HG03045 (cell line): ENCODE data around the gene PEPD.

ENCODE experiments used
- ATAC-seq: cut with Tn5 transposase; IDR thresholded peaks from one replicate; pipeline ENCODE4 v1.9.1; 2021; ENCODE audit warnings: mild to moderate bottlenecking, moderate library complexity; ENCODE audit not compliant: unreplicated experiment

Gene PEPD

GRCh38 chr19:33388725-33389420, 132.7 kb downstream of the PEPD start:
- no peak for ATAC-seq

GRCh38 chr19:33388231-33388724, 133.3 kb downstream of the PEPD start:
- no peak for ATAC-seq

GRCh38 chr19:33387351-33388230, 134.0 kb downstream of the PEPD start:
- ATAC-seq = no peak

GRCh38 chr19:33386361-33386858, 135.2 kb downstream of the PEPD start:
- no peak for ATAC-seq

- ATAC-seq = no peak
Observed at GRCh38 chr19:33385956-33386355, 135.6 kb downstream of the PEPD start.

GRCh38 chr19:33384983-33385382, 136.6 kb downstream of the PEPD start:
- ATAC-seq = no peak

- no peak for ATAC-seq
Observed at GRCh38 chr19:33383720-33384292, 137.8 kb downstream of the PEPD start.

DNA sequence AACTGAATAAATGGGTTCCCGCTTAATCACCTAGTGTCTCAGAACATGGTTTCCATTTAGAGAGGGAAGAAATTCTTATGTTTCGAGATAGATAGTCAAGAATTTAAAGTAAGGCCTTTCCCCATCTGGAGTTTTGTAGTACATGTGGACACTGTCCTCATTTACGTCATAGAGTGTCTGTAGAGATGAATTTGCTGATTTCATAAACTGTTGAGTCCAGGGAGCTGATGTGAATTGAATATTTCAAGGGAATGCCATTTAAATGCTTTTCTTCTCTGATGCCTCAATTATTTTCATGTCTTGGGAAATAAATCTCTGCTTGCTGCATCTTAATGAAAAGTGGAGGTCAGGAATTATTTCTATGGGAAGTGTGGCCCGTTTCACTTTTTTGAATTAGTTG, 138.6 kb downstream of the PEPD start:
- no peak for ATAC-seq

DNA sequence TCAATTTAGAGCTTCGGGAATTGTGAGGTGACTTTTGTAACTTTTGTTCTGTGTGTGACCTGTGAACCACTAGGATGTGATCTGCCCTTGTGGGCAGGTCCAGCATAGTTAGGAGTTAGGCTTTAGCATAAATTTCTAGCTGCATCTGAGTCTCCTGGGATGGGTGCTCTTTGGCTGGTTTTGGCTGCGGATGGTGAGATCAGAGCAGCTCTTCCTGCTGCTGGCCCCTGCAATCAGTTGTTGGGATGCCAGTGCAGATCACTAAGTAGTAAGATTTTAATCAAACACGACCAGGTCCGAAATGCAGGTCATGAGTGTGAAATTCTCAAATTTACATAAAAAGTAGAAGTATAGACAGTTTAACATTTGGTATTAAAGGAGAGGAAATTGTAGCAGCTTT, 139.6 kb downstream of the PEPD start:
- no peak for ATAC-seq

DNA sequence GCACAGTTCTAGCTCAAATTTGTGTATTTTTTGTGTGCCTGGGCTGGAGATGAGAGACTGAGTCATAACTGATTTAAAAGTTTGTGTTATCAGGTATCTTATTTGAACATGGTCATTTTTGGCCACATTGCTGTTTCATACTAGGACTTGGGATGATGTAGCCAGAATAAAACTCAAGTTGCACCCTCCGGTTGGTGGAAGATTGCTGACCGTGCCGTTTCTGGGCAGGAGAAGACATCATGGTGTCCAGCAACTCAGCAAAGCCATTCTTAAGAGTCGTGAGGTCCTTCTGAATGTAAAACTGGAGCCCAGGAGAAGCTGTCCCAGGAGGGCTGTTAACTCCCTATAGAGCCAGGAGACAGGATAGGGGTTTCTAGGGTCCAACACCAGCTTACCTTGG, 140.5 kb downstream of the PEPD start:
- ATAC-seq = no peak

GRCh38 chr19:33379151-33379829, 142.3 kb downstream of the PEPD start:
- no peak for ATAC-seq

DNA sequence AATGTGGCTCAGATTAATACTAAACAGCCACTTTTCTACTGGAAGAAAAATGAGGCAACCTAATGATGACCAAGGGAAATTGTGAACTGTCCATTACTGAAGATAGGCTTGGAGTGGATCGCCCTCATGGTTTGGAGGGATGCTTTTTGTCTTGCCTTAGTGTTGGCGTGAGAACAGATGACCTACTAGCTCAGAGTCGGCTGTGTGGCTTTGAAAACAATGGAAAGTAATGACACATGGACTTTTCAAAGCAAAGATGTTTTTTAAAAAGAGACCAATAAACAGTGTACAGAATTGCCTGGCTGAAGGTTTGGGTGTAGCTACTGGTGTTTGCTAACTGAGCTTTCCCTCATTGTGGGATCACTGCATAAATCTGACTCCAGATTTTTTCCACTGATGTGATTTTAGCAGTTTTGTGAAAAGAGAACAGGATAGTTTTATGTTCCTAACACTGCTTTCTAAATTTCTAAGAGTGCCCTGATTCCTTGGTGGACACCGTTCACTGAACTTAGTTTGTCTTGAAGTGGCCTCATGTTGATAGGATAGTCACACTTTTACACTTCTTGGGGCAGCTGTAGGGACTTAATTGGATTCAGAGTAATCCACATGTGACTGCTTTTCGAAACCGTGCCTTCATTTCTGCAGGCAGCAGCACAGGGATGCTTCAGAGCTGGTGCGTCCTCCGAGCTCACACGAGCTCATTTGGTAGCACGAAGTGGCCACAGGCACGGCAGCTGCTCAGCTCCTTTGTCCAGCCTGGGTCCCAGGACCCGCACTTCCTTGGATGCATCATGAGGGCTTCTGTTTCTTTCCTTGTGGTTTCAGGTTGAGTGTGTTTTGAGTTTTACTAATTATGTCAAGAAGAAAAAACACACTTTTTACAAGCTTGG, 143.8 kb downstream of the PEPD start:
- no peak for ATAC-seq

- no peak for ATAC-seq
Observed at GRCh38 chr19:33376941-33377557, 144.5 kb downstream of the PEPD start.

GRCh38 chr19:33376423-33376822, 145.2 kb downstream of the PEPD start:
- ATAC-seq = no peak

DNA sequence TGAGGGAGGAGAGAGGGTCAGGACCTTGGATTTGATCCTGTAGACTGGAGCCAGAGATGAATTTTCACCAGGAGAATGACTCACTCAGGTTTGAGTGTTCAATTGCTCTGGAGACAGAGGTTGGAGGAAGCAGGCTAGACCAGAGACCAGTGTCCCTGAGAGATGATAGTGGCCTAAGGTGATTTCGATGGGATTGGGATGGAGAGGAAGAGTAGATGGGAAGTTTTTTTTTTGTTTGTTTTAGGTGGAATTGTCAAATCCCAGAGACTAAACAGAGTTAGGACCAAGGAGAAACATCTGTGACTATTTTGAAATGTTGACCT, 145.8 kb downstream of the PEPD start:
- ATAC-seq = no peak

DNA sequence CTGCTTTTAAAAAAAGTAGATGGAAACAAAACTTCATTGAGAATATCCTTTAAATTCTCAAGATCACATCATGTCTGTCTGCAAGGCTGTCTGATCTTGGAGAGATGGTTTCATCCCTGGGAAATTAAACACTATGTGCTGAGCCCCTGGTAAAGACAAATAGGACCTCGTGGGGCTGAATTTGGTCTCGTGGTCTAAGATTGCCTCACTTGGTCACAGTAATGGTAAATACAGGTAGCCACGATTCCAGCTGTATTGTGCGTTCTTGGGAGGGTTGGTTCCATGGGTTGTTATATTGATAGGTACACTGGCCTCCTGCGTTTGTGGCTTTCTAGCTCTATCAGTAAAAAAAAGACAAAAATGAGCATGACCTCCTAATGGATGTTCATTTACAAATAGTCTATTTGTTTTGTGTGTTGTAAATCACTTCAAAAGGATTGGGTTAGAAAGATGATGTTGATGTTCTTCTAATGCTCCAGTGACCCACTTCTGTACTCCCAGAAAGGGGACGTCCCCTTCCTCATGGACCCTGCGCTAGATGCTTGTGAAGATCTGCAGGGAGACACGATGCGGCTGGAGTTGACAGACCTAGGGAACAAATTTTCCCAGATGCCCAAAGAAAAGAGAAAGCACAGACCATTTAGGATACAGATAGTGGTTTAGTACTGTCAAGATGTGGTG, 146.3 kb downstream of the PEPD start:
- no peak for ATAC-seq

- ATAC-seq = no peak
Observed at GRCh38 chr19:33374236-33374714, 147.3 kb downstream of the PEPD start.

- peak; percentile 90 for ATAC-seq
Observed at GRCh38 chr19:33373453-33374235, 147.9 kb downstream of the PEPD start, which contains the start of gene CEBPG. Gene CEBPG, plus strand, starts transcription at chr19:33373709. Its CDS starts 5,531 bp downstream, at chr19:33379240.
